ENCODE data around the gene EBPL.
"Not testable (repeated sequence)": the region's sequence is repeated elsewhere in the genome, so short reads cannot be mapped to it uniquely, and the experiment has no call there.

The EBPL gene

DNA sequence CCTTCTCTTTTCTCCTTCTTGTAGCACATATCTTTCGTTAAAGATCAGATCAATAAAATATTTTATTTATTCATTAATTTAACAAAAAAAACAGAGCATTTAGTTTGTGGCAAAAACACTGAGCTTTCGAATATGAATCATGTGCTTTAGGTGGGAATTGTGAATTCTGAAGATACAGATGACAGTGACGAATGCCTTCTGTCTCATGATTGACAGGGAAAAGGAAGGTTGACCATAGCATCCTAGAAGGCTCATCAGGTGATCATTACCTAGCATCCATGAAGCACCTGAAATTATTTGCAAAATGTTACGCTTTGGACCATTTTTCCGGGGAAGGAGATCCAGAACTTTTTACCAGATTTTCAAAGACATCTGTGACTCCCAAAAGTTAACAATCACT lies 59.1 kb downstream of the EBPL start:
- DNase-seq, result no peak

DNA sequence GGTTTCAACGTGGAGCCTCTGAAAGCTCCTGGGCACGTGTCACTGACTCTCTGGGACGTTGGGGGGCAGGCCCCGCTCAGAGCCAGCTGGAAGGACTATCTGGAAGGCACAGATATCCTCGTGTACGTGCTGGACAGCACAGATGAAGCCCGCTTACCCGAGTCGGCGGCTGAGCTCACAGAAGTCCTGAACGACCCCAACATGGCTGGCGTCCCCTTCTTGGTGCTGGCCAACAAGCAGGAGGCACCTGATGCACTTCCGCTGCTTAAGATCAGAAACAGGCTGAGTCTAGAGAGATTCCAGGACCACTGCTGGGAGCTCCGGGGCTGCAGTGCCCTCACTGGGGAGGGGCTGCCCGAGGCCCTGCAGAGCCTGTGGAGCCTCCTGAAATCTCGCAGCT lies 60.7 kb downstream of the EBPL start:
- no peak for DNase-seq

DNA sequence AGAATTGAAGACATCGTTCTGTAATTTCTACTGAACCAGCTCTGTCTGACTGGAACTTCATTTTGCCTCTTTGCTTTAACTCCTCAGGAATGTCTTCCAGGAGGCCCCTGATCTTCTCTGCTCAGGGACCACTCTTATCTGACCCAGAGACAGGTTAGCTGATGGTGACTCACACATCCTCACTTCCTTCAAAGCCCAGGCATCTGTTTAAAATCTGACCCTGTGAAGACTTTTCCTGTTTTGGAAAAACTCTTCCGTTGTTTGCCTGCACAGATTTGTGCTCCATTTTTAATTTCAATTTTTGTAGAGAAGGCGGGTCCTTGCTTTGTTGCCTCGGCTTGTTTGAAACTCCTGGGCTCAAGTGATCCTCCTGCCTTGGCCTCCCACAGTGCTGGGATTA lies 61.3 kb downstream of the EBPL start:
- no peak for DNase-seq

DNA sequence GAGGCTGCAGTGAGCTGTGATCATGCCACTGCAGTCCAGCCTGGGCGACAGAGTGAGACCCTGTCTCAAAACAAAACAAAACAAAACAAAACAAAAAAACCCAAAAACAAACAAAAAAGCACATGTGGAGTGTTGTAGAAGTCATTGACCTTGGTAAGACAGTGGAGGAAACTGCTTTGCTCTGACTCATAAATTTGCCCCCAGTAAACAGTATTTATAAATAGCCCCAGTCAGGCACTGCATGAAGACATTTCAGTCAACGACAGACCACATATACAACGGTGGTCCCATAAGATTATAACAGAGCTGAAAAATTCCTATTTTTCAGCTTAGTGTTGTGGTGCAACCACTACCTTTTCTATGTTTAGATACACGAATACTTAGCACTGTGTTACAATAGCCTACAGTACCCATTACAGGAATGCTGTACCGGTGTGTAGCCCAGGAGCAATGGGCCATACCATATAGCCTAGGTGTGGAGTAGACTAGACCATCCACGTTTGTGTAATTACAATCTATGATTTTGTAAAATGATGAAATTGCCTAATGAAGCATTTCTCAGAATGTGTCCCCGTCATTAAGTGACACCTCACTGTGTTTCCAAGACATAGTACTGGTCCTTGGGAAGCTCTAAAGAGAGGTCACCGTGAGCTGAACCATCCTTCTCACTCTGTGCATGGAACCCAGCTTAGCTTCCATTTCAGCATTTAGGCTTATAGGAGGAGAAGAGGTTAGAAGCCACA lies 61.9 kb downstream of the EBPL start:
- no peak for DNase-seq

DNA sequence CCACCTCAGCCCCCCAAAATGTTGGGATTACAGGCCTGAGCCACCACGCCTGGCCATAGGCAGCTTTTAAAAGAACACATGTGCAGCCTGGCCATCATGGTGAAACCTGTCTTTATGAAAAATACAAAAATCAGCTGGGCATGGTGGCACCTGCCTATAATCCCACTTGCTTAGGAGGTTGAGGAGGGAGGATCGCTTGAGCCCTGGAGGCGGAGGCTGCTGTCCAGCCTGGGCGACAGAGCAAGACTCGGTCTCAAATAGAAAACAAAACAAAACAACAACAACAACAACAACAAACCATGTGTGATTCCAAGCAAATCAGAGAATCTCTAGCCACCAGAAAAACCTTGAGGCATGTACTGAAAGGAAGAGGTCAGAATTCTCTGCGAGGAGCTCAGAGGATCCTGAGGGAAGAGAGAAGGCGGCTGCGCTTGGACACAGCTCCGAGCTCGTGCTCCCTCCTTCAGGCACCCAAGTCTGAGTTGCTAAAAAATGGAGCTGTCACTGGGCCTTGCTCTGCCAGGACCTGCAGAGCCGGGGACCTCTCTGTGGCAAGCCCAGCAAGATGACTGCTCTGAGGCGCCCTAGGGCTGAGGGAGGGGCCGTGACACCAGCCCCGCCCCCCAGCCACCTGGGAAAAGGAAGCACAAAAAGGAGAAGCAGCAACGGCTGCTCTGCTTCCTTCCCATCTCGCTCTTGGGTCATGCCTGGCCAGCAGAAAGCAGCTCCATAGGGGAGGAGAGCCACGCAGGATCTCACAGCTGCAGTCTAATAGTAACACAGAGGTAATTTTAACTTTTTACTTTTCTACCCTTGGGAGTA lies 63.2 kb downstream of the EBPL start, which contains the start of gene ARL11:
ARL11 (plus strand) TSS at position 677 of the 822 bp plus-strand sequence. CDS start 1,941 bp downstream, outside the sequence.
- no peak for DNase-seq

DNA sequence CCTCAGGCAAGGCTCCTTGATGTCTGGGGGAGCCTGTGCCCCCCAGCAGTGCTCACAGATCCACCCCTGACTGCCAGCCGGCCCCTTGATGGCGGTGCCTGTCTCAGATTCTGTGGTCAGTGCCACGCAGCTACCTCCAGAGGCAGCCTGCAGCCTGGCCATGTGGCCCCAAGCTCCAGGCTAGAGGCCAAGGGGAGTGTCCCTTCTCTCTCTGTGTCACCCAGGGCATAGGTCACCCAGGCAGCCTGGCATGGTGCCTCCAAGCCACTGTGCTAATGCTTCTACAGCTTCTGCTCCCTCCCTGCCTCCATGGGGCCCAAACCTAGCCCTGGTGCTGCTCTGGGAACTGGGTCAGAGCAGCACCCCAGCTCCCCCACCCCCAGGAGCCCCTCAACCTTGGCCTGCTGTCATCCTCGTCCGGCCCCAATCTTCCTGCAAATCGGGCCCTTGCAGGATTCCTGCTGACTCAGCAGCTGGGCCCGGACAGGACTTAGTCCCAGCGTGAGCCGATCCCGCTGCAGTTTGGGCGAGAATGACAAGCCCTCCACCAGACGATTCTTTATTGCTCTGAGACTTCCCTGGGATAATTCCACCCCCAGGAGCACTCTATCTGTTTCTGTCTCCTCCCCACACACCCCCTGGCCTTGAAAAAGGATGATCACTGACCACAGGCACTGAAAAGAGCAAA lies 65.8 kb downstream of the EBPL start:
- no peak for DNase-seq

DNA sequence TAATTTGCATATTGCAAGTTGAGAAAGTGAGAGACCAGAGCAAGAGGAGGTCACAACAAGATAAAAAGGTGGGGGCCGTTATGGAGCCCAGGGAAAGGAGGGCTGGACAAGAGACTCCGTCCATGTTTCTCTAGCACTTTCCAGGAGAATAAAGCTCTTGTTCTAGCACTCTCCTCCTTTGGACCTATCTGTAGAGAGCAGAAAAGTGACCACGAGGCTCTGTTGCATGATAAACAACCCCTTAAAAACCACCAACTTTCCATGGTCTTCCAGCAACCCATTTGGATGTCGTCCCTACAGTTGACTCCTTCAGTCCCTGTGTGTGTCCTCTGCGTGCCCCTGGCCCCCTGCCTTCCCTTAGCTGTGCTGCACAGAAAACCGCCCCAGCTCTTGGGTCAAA lies 67.1 kb downstream of the EBPL start:
- no peak for DNase-seq

DNA sequence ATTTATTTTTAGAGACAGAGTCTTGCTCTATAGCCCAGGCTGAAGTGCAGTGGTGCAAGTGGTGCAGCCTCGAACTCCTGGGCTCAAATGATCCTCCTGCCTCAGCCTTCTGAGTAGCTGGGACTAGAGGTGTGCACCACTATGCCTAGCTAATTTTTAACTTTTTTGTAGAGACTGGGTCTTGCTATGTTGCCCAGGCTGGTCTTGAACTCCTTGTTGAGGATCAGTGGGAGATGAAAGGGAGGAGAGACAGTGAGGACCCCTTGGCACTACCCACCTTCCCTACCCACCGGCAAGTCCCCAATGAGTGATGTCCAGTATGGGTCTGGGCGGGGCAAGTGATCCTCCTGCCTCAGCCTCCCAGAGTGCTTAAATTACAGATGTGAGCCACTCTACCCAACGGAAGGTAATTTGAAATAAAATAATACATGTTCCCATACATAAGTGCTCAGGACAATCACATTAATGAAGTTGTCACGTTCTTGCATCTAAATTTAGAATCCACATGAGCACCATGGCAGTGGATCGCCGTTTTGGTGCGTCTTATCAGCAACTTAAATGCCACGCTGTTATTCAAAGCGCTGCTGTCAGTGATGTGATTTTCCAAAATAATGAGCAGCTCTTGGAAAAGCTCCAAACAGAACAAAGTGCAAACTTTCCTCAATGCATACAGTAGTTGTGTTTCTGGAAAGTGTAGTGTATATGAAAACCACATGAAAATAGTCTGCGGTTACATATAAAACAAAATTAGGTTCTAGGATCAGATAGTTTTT lies 68.9 kb downstream of the EBPL start:
- no peak for DNase-seq

DNA sequence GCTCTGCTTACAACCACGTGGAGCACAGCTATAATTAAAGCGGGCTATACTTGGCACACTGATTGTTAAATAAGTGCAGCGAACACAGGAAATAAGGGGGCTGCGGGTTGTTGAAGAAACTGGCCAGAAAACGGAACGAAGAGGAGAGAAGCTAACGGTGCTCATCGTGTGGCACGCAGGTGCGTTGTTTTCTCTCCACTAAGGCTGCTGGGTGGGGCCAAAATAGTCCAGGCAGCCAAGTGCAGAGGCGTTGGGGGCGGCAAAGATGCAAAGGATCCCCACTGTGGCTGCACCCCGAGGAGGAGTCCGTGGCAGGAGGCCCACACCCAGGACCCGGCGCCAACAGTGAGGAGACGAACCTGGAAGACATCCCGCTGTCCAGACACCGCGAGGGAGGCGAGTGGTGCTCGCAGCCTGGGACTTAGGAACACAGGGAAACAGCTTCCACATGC lies 71.1 kb downstream of the EBPL start:
- no peak for DNase-seq

DNA sequence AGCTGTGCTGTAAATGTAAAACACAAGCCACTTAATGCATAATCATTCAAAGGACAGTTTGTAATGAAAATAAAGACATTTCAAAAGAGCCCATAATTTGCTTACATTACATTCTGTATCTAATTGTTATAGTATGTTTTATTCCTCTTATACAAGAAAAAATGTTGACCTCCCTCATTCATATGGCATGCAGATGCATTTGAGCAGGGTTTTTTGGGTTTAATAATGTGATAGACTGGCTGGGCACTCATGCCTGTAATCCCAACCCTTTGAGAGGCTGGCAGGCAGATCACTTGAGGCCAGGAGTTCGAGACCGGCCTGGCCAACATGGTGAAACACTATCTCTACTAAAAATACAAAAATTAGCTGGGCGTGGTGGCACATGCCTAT lies 74.6 kb downstream of the EBPL start:
- DNase-seq, result no peak

DNA sequence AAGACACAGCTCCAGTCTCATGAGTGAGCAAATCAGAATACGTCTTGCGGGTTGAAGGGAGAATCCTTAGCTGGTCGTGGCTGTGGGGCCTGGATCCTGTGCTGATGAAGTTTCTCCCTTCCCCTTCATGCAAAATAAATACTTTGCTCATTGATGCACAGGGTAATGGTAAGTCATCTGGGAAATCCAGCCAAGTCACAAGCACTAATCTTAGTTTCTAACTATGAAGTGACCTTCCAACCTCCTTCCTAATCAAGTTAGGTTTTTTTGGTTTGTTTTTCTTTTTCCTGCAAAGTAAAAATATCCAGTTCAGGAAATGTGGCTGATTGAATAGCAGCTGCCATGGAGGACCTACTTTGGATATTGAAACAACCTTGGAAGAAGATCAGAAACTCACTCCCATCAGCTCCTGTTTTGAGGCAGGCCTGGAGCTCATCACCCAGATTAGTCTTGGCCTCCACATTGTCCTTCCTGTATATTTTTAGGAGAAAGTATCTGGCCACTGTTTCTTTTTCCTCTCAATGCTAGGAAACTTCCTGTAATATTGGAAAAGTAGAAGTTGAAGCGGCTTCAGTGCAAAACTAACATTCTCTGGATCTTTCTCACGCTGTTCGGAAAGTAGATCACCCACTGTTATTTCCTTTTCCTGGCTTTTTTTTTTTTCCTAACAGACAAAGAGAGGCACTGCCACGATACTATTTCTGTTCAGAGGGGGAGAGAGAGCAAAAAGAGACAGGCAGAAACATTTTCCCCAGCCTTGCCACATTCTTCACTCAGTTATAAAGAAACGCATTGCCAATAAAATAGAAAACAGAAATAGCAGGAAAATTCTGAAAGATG lies 75.2 kb downstream of the EBPL start:
- no peak for DNase-seq

DNA sequence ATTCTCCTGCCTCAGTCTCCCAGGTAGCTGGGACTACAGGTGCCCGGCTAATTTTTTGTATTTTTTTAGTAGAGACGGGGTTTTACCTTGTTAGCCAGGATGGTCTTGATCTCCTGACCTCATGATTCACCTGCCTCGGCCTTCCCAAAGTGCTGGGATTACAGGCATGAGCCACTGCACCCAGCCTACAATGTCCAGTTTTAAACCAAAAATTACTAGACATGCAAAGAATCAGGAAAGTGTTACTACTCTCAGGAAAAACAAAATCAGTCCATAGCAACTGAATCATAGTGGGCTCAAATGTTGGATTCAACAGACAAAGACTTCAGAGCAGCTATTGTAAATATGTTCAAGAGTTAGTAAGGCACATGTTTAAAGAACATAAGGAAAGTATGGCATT lies 79.2 kb downstream of the EBPL start:
- DNase-seq, result not testable (repeated sequence)

Measured in NCI-H2029 treated with DMSO at 0.1 percent for 48 hours (cell line).